ENCODE data around the gene ZBTB20.
"Not testable (repeated sequence)": the region's sequence is repeated elsewhere in the genome, so short reads cannot be mapped to it uniquely, and the experiment has no call there.

ZBTB20 gene

DNA sequence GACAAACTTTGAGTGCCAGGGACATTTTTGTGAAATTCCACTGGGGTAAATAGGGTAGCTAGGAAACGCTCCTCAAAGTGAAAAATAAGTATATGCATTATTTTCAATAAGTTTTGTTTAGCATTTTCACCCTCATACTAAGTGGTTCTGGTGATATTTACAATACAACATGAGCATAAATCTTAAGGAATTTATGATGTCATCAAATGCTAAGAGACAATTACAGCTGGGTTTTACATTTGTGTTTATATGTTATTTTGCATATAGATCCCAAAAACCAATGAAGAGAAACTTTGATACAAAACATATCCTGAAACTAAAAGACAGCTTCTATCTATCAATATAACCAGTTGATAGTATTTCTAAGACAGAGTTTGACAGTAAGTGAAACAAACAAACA is 323.1 kb downstream of the ZBTB20 start:
- DNase-seq, result no peak

GRCh38 chr3:114823061-114823460 is 324.0 kb downstream of the ZBTB20 start:
- no peak for DNase-seq

DNA sequence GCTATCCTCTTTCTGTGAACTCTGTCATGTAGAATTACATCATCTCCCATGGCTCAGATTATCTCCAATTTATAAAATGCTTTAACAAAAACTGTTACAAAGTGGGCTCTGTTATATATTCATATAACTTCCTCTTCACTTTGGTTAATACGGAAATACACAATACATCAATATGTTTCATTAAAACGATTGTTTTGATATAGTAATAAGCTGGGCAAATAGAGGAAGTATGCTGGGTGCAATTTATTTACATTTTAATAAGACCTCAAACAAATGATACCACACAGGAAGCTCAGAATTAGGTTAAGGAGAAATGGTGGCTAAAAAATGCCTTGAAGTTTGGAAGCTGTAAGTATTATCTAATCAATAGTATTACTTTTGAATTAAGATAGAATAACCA is 331.0 kb downstream of the ZBTB20 start:
- DNase-seq, result no peak

GRCh38 chr3:114812541-114813238 is 334.4 kb downstream of the ZBTB20 start:
- DNase-seq, result not testable (repeated sequence)

DNA sequence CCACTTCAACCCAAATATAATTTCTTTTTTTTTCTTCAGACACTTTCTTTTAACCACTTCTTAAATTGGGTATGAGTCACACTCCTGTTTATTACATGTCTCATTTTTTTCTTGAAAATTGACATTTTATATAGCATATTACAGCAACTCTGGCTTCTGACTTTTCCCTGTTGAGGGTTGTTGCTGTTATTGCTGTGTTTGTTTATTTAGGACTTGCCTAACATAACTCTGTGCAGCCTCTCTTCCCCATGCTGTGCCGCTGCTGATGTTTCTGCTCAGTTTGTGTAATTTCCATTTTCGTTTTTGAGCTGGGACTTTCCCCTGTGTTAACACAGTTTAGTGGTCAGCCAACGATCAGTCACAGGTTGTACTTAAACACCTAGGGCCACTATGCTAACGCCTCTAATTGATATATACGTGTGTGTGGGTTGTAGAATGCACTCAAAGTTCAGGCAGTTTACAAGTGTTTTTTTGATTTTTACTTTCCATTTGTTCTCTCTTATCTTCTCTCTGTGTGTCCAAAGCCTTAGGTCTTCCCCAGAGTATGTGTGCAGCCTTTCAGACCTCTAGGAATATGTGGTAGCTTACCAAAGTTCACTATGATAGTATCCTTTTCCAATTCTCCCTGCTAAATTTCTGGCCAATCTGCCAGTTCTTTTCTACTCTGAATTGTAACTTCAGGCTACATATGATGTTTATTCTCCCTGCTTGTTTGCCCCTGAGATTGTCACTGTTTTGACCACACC is 337.2 kb downstream of the ZBTB20 start:
- peak in 1 of 2 donors; percentile 5 for DNase-seq

DNA sequence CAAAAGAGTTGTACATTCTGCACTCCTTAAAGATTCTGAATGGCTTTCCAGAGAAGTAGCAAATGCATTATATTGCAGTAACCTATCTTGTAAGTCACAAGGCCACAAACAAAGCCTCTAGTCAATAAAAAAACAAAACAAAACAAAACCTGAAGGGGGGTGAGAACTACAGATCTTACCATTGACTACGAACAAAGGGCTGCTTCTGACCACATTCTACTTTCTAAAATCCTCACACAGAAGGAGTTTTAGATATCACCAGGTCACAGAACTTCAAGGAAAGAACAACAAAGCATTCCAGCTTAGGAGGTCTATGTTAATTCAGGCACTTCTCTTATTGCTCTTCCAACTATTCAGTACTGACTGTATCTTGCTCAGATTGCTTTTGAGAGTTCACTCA is 343.0 kb downstream of the ZBTB20 start:
- DNase-seq, result no peak

DNA sequence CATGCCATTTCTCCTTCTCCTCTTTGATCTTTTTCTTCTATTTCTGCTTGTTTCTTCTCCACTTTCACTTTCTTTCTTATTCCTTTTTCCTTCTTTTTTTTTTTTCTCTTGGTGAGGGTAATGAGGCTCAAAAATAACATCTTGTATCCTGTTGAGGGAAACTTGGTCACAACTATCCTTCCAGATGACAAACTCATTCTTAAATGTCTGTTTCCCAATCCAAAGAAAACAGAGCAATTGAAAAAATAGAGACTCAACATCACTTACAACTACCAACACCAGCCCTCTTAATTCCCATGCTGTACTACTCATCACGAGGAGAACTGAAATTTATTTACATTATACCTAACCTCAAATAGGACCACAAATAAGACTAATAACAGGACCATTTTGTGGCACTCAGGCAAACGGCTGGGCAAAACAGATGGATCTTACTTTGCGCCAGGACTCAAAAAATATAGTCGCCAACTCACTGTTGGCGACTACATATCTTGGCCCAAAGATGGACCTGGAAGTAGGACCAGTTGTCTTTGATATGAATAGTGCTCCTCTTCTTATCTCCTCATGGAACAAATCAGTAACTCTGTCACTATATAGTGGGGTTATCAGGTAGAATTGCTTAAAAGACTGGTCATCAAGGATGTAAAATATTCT is 343.9 kb downstream of the ZBTB20 start:
- DNase-seq, result no peak

DNA sequence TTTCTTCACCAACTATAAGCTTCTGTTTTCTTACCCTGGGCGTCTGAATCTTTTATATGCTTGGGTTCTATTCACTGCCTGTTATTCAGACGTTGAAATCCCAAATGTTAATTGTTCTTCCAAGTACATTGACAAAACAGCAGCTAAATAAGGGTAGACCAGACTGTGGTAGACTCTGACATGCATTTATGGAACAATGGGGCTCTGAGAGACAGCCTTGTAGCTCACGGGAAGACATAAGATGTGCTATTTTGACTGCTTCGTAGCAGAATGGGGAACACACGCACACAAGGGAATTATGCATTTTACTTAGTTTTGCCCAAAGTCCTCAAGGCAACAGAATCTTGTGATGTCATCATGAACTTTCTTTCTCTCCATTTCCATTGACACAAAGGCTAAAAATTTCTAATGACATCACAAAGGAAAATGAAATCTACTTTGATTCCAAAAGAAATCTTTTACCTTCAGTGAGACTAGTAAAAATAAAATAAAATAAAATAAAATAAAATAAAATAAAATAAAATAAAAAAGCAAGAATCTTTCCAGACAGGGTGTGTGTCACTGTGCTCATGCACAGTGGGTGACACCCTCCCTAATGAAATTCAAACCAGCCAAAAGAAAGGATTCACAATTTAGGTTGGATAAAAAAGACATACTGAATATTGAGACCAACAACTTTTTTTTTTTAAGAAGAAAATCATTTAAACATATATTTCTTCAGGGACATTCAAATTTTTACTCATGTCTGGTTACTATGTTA is 346.6 kb downstream of the ZBTB20 start:
- DNase-seq, result no peak

DNA sequence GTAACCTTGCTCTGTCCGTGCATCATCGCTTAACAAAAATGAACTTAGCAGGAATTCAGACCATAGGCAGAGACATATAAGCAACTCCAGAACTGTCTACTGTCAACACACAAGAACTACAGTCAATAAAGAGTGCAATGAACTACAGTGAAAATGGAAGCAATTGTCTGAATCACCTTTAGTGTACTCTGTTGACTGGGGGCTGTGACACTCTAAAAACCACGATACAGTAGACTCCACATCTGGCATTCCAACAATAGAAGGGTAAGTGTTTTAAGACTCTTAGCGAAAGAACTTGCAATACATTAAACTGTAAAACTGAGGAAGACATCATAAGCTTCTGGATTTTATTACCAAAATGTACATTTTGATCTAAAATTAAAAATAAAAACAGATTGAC is 347.3 kb downstream of the ZBTB20 start:
- no peak for DNase-seq

- DNase-seq, result no peak
These were observed 350.3 kb downstream of the ZBTB20 start for GRCh38 chr3:114796796-114797195.

DNA sequence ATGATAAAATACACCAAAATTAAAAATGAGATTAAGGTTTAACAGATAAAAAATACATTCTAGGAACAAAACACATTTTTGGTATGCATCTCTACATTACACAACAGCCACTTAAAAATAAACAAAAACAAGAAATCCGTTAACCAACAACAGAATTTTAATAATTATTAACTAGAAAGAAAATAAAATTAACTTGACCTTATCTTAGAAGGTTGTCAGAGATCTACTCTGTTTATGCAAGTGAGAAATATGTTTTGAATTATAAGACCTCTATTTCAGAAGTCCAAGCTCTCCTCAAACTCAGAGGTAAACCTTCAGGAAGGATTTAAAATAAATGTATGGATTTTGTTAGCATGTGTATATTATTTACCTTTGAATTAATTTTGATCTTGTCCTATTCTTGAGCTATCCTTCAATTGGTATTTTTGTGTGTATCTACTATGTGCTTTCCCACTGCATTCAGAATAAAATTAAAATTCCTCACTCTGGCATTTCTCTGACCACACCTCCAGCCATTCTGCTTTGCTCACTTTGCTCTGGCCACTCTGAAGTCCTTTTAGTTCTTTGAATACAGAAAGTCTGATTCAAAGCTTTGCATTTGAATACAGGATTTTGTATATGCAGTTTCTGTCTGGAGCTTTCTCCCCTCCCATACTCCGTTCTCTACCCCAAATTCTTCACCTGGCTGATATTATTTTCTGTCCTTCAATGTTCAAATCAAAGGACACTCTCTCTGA is 352.0 kb downstream of the ZBTB20 start:
- no peak for DNase-seq

GRCh38 chr3:114792159-114792918 is 354.7 kb downstream of the ZBTB20 start:
- DNase-seq, result no peak

DNA sequence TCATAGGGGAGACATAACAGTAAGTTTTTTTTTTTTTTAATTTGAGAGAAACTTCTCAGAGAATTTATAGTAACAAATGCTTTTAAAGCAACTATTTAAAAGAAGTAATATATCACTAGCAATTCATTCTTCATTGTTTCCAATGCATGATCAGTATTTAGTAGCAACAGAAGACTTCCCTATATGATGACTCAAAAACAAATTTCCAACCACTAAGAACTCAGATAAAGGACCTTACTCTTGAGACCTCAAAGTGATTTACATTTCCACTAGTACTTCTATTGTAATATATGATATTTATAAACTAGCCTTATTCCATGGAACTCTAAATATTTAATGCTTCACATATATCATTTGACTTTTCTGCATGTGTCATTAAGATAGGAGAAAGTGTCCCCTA is 356.3 kb downstream of the ZBTB20 start:
- DNase-seq, result no peak

DNA sequence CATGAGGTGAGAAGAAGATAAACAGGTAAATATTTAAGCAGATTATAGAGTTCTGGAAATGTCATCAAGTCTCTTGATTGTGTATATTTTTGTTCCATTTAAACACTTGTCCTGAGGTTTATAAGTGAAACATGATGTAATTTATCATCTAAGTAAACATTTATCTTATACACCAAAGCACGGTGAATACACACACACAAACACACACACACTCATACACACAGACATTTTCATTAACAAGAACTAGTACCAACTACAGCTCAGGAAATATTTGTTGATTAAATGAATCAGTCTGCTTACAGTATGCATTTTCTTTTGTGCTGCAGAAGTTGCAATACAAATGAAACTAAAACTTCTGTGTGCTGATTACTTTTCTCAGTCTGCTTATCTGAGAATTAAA is 357.3 kb downstream of the ZBTB20 start:
- no peak for DNase-seq

GRCh38 chr3:114775395-114775794 is 371.7 kb downstream of the ZBTB20 start:
- DNase-seq, result no peak

- DNase-seq, result peak; percentile 51 to 65
These were observed 376.2 kb downstream of the ZBTB20 start for GRCh38 chr3:114770874-114771273.

DNA sequence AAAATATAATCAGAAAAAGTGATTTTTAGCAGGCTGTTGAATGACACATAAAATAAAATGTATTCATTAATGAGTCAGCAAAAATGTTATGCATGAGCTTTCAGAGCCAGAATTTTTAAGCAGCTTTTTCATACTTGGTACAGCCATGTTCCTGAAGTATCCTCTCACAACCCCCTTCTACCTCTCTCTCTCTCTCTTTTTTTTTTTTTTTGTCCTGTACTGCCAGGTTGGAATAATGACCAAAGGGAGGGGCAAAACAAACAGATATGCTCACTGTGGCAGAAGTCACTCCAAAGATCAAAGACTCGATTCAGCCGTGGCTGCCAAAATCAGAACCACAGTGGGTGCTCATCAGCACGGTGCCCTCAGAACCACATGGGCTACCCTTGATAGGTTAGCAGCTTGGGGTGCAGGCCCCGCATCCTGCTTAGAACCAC is 383.0 kb downstream of the ZBTB20 start:
- DNase-seq, result no peak

DNA sequence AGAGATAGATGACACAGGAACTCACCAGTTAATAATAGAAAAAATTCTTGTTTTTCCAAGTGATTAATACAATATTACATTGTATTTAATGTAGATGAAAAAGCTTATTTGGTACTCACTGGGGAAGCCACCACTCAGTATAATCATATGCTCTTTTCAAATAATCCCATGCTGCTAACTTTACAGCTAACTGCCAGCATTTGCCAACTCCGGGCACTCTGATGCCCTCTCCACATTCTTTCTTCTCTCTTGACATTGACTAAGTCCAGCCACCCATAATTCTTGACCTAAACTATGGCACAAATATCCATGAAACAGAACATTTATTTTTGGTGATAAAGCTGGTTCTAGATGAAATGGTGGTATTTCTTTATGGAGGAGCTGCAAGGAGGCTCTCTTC is 384.9 kb downstream of the ZBTB20 start:
- DNase-seq, result no peak

GRCh38 chr3:114760679-114761078 is 386.4 kb downstream of the ZBTB20 start:
- no peak for DNase-seq

DNA sequence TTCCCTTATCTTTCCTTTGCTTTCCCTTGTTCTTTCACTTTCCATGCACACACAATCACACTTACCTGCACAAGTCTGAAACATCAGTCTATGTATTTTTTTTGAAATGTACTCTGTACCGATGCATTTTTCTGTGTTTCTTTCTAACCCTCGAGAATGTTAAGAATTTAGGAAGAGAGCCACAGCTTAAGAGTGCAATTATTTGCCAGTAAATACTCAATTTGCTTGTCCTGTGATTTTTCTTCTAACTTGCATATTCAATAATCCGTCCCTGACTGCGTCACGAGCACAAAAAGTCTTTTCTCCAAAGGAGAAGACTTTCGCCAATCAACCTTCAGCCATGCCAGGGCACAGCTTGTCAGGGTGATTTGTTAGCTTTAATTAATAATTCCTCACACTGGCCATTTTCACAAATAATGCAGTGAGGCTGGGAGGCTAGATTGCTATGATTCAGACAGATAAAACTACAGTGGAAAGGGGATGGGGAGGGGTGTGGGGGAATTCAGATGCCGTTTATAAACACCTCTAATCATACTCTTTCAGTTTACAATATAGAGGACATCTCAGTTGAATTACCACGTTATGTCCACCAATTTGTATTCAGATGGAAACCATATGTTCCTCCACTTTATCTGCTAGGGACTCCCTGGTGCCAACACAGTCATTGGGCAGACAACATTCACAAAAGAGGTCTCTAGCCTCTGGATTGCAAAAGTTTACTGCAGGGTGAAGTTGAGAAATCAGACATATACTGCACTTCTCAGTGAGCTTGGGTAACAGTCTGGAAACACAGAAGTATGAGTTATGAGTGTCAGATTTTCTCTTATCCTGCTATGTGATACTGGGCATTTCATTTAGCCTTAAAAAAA is 388.0 kb downstream of the ZBTB20 start:
- DNase-seq, result peak; percentile 40 to 52
